HEK293 (cell line): Measurements from ENCODE around the gene KIF23.
A peak's percentile ranks its signal among the peaks of the same experiment; 100 is the strongest.

Experiments
- FEZF1 ChIP-seq: fragments of 450-650 bp; formaldehyde crosslinking; IDR thresholded peaks from 2 replicates; pipeline ENCODE4 v1.5.1; 2016; ENCODE audit warnings: missing biosample characterization, missing genetic modification characterization
- GFI1B ChIP-seq: fragments of 450-650 bp; formaldehyde crosslinking; IDR thresholded peaks from 2 replicates; pipeline ENCODE4 v1.5.1; 2016; ENCODE audit warnings: missing biosample characterization, missing genetic modification characterization
- GLI2 ChIP-seq: fragments of 450-650 bp; formaldehyde crosslinking; IDR thresholded peaks from 2 replicates; pipeline ENCODE4; 2017; ENCODE audit warnings: missing biosample characterization, missing genetic modification characterization, low read depth, borderline replicate concordance
- GLIS1 ChIP-seq: fragments of 450-650 bp; formaldehyde crosslinking; IDR thresholded peaks from 2 replicates; pipeline ENCODE4 v1.5.1; 2016; ENCODE audit warnings: missing biosample characterization, missing genetic modification characterization
- GLIS2 ChIP-seq: fragments of 450-650 bp; formaldehyde crosslinking; IDR thresholded peaks from 2 replicates; pipeline ENCODE4 v1.5.1; 2016; ENCODE audit warnings: missing biosample characterization, missing genetic modification characterization
- KLF1 ChIP-seq: fragments of 450-650 bp; formaldehyde crosslinking; IDR thresholded peaks from 2 replicates; pipeline ENCODE4 v1.5.1; 2016; ENCODE audit warnings: missing biosample characterization, missing genetic modification characterization
- PATZ1 ChIP-seq: fragments of 450-650 bp; formaldehyde crosslinking; IDR thresholded peaks from 2 replicates; pipeline ENCODE4 v1.5.1; 2016; ENCODE audit warnings: missing biosample characterization, missing genetic modification characterization
- PRDM1 ChIP-seq: fragments of 450-650 bp; formaldehyde crosslinking; IDR thresholded peaks from 2 replicates; pipeline ENCODE4; 2016; ENCODE audit warnings: missing biosample characterization, missing genetic modification characterization
- PRDM10 ChIP-seq: fragments of 450-650 bp; formaldehyde crosslinking; IDR thresholded peaks from 2 replicates; pipeline ENCODE4 v1.5.1; 2016; ENCODE audit warnings: missing biosample characterization, missing genetic modification characterization
- PRDM6 ChIP-seq: fragments of 450-650 bp; formaldehyde crosslinking; IDR thresholded peaks from 2 replicates; pipeline ENCODE4 v1.5.1; 2017; ENCODE audit warnings: missing biosample characterization, missing genetic modification characterization
- SP3 ChIP-seq: fragments of 450-650 bp; formaldehyde crosslinking; IDR thresholded peaks from 2 replicates; pipeline ENCODE4 v1.5.1; 2016; ENCODE audit warnings: missing biosample characterization, missing genetic modification characterization
- WT1 ChIP-seq: fragments of 450-650 bp; formaldehyde crosslinking; IDR thresholded peaks from 2 replicates; pipeline ENCODE4 v1.5.1; 2016; ENCODE audit warnings: missing biosample characterization, missing genetic modification characterization
- ZBTB20 ChIP-seq: fragments of 450-650 bp; formaldehyde crosslinking; IDR thresholded peaks from 2 replicates; pipeline ENCODE4 v1.5.1; 2016; ENCODE audit warnings: missing biosample characterization, missing genetic modification characterization
- ZBTB26 ChIP-seq: fragments of 450-650 bp; formaldehyde crosslinking; optimal IDR thresholded peaks from 2 replicates; pipeline ENCODE3; 2016; ENCODE audit warnings: missing biosample characterization, mild to moderate bottlenecking, missing genetic modification characterization
- ZBTB48 ChIP-seq: fragments of 450-650 bp; formaldehyde crosslinking; IDR thresholded peaks from 2 replicates; pipeline ENCODE4 v1.5.1; 2016; ENCODE audit warnings: missing biosample characterization, missing genetic modification characterization
- ZFP37 ChIP-seq: fragments of 450-650 bp; formaldehyde crosslinking; IDR thresholded peaks from 2 replicates; pipeline ENCODE4 v1.5.1; 2016; ENCODE audit warnings: missing biosample characterization, missing genetic modification characterization
- ZNF433 ChIP-seq: fragments of 450-650 bp; formaldehyde crosslinking; IDR thresholded peaks from 2 replicates; pipeline ENCODE4 v1.5.1; 2016; ENCODE audit warnings: missing biosample characterization, missing genetic modification characterization, low read depth
- ZNF48 ChIP-seq: fragments of 450-650 bp; formaldehyde crosslinking; IDR thresholded peaks from 2 replicates; pipeline ENCODE4 v1.5.1; 2016; ENCODE audit warnings: missing biosample characterization, missing genetic modification characterization
- ZNF501 ChIP-seq: fragments of 450-650 bp; formaldehyde crosslinking; IDR thresholded peaks from 2 replicates; pipeline ENCODE4 v1.5.1; 2016; ENCODE audit warnings: missing biosample characterization, missing genetic modification characterization
- ZNF513 ChIP-seq: fragments of 450-650 bp; IDR thresholded peaks from 2 replicates; pipeline ENCODE4 v1.5.1; 2018; ENCODE audit warnings: missing biosample characterization, missing genetic modification characterization
- ZNF518A ChIP-seq: fragments of 450-650 bp; formaldehyde crosslinking; conservative IDR thresholded peaks from 2 replicates; pipeline ENCODE4 v1.5.1; 2016; ENCODE audit warnings: low read depth, missing biosample characterization, missing genetic modification characterization
- ZNF571 ChIP-seq: fragments of 450-650 bp; formaldehyde crosslinking; IDR thresholded peaks from 2 replicates; pipeline ENCODE4 v1.5.0; 2017; ENCODE audit warnings: missing biosample characterization, missing genetic modification characterization
- ZNF76 ChIP-seq: fragments of 450-650 bp; formaldehyde crosslinking; IDR thresholded peaks from 2 replicates; pipeline ENCODE4; 2016; ENCODE audit warnings: low read depth, missing biosample characterization, missing genetic modification characterization, borderline replicate concordance
- ZNF785 ChIP-seq: fragments of 450-650 bp; formaldehyde crosslinking; IDR thresholded peaks from 2 replicates; pipeline ENCODE4 v1.5.1; 2016; ENCODE audit warnings: missing biosample characterization, missing genetic modification characterization
- ZXDB ChIP-seq: fragments of 450-650 bp; formaldehyde crosslinking; IDR thresholded peaks from 2 replicates; pipeline ENCODE4 v1.5.1; 2016; ENCODE audit warnings: missing biosample characterization, missing genetic modification characterization

The KIF23 gene

GRCh38 chr15:69462493-69463181 is 48.5 kb downstream of the KIF23 start (continued):
- TF ChIP-seq KLF1 (tag by site-specific recombination), result peak; percentile 51
- peak; percentile 28; the same call in 1 of the 2 replicates for TF ChIP-seq WT1 (tag by site-specific recombination)
- TF ChIP-seq GFI1B (tag by site-specific recombination), result no peak
- no peak; the same call in 1 of the 2 replicates for TF ChIP-seq PRDM1 (tag by site-specific recombination)
- peak; percentile 80 for TF ChIP-seq GLIS2 (tag by site-specific recombination)
- TF ChIP-seq ZNF518A (tag by site-specific recombination), result peak; percentile 27
- no peak for TF ChIP-seq ZNF571 (tag by site-specific recombination)
- TF ChIP-seq PRDM6 (tag by site-specific recombination), result no peak
- no peak for TF ChIP-seq GLI2 (tag by site-specific recombination)
- TF ChIP-seq ZNF433 (tag by site-specific recombination), result no peak
- TF ChIP-seq ZNF76 (tag by site-specific recombination), result peak; percentile 38; the same call in 1 of the 2 replicates
- TF ChIP-seq PATZ1 (tag by site-specific recombination), result peak; percentile 62; the same call in 1 of the 2 replicates
- peak; percentile 79 for TF ChIP-seq ZBTB26 (tag by site-specific recombination)
- TF ChIP-seq ZXDB (tag by site-specific recombination), result peak; percentile 44
- TF ChIP-seq ZBTB48 (tag by site-specific recombination), result no peak
- no peak for TF ChIP-seq ZNF513 (tag by site-specific recombination)
- no peak for TF ChIP-seq FEZF1 (tag by site-specific recombination)
- no peak for TF ChIP-seq ZNF48 (tag by site-specific recombination)
- TF ChIP-seq SP3 (tag by site-specific recombination), result peak; percentile 80
- TF ChIP-seq PRDM10 (tag by site-specific recombination), result peak; percentile 56
- TF ChIP-seq ZFP37 (tag by site-specific recombination), result no peak
- peak; percentile 66 for TF ChIP-seq GLIS1 (tag by site-specific recombination)
- peak; percentile 67 for TF ChIP-seq ZNF785 (tag by site-specific recombination)
- 0 out of 2 replicates have a peak, but pooled peaks have one; percentile 77 for TF ChIP-seq ZNF501 (tag by site-specific recombination)
- no peak for TF ChIP-seq ZBTB20
